ENCODE results near the gene ANKRD27.
"Not testable (repeated sequence)": the region's sequence is repeated elsewhere in the genome, so short reads cannot be mapped to it uniquely, and the experiment has no call there.

The ANKRD27 gene

DNA sequence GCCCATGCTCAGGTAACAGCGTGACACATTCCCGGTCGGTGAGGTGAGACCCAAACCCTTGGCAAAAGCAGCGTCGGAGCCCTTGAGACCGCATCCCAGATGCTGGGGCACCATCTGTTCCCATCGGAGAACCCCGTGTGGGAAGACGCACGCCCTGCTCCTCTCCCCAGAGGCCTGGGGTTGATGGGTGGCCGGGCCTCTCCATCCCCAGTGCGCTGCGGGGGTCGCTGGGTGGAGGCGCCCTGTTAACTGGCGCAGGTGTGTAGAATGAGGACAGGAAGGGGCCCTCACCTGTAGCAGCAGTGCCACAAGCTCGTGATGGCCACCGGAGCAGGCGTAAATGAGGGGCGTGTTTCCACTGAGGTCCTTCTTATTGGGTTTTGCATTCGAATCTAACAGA lies 69.4 kb downstream of the ANKRD27 start:
- no peak for DNase-seq (ENCODE audit: low read depth)

DNA sequence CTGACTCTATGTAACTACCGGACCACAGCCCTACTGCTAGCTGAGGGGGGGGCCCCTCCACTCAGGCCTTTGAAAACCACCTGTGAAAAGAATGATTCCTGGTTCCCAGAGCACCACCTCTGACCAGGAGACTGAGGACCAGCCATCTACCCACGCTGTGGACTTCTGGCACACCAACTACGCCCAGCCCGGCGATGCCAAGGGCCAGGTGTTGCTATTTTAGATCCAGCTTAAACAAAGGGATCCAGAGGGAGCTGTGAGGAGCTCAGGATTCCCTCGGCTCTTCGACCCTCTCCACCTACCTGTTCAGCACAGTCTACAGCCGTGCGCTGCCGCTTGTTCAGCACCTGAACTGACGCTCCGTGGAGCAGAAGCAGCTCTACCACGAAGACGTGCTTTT lies 71.0 kb downstream of the ANKRD27 start:
- DNase-seq (ENCODE audit: low read depth) = no peak

DNA sequence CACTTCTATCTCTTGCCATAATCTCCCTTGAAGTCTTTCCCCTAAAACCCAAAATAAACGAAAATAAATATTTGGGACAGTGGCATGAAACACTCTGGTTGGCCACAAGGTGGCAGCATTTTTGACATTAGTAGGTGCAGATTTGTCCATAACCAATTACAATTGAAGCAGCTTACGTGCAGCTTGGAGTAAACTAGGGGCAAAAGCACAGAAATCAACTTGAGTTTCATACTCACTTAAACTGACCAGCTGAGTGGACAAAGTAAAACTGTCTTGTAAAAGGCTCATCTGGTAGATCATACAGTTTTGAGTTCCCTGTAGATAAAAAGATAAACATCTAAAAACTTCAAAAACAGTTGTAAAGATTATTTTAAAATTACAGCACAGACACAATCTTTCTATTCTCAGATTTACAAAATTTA lies 75.2 kb downstream of the ANKRD27 start:
- DNase-seq (ENCODE audit: low read depth) = peak; percentile 63

DNA sequence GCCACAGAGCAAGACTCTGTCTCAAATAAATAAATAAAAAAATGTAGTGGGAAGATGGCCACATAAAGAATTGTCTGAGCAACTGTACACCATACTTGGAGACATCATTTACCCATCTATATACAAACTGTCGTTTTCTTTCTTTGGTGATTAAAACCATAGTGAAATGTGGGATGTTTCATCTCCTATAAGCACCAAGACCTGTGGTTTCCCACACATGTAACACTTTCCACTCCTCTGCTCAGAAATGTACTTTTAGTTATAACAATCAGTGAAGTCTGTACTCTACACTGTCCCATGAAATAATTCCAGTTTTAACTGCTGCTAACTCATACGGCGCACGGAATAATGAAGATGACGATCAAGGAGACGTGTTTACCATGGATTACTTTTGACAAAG lies 75.7 kb downstream of the ANKRD27 start:
- no peak for DNase-seq (ENCODE audit: low read depth)

DNA sequence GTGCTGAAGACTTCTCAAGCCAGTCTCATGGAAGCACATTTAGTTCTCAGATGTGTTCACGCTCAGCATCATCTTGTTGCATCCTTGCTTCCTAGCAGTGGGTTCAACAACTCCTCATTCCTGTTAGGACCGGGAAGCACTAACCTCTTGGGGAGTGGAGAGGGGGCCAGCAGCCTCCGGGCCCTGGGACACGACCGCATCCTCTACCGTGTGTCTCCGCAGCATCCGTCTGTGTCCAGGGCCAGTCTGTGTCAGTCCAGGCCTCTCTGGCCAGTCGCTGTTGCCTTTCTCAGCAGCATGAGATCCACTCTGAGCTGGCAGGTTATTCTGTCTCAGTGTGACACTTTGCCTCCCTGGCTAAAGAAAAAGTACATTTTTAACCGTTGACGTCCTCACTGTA lies 77.0 kb downstream of the ANKRD27 start:
- no peak for DNase-seq (ENCODE audit: low read depth)

DNA sequence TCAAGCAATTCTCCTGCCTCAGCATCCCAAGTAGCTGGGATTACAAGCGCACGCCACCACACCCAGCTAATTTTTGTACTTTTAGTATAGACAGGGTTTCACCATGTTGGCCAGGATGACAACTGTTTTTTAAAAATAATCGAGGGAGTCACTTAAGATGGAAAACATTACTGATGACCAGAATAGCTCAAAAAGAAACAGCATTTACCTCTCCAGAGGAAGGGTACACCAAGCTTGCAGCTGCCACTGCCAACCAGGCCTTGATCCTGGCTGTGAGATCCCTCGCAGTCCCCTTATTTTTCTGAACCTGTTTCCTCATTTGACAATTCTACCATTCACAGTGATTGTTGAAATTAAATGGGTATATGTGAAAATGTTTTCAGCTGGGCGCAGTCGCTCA lies 79.5 kb downstream of the ANKRD27 start:
- no peak for DNase-seq (ENCODE audit: low read depth)

DNA sequence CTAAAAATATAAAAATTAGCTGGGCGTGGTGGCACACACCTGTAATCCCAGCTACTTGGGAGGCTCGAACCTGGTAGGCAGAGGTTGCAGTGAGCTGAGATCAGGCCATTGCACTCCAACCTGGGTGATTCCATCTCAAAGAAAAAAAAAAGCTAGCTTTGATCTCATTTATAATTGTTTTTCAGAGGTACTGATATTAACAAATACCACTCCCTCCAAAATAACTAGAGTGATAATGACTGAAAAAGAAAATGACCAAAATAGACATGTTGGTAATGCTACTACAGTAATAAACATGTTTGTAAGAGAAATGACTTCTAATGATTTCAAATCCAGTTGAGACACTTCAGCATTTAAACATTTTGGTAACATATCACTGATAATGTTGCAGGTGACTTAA lies 81.0 kb downstream of the ANKRD27 start:
- no peak for DNase-seq (ENCODE audit: low read depth)

DNA sequence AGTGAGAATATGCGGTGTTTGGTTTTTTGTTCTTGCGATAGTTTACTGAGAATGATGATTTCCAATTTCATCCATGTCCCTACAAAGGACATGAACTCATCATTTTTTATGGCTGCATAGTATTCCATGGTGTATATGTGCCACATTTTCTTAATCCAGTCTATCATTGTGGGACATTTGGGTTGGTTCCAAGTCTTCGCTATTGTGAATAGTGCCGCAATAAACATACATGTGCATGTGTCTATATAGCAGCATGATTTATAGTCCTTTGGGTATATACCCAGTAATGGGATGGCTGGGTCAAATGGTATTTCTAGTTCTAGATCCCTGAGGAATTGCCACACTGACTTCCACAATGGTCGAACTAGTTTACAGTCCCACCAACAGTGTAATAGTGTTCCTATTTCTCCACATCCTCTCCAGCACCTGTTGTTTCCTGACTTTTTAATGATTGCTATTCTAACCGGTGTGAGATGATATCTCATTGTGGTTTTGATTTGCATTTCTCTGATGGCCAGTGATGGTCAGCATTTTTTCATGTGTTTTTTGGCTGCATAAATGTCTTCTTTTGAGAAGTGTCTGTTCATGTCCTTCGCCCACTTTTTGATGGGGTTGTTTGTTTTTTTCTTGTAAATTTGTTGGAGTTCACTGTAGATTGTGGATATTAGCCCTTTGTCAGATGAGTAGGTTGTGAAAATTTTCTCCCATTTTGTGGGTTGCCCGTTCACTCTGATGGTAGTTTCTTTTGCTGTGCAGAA lies 87.1 kb downstream of the ANKRD27 start:
- DNase-seq (ENCODE audit: low read depth) = not testable (repeated sequence)

DNA sequence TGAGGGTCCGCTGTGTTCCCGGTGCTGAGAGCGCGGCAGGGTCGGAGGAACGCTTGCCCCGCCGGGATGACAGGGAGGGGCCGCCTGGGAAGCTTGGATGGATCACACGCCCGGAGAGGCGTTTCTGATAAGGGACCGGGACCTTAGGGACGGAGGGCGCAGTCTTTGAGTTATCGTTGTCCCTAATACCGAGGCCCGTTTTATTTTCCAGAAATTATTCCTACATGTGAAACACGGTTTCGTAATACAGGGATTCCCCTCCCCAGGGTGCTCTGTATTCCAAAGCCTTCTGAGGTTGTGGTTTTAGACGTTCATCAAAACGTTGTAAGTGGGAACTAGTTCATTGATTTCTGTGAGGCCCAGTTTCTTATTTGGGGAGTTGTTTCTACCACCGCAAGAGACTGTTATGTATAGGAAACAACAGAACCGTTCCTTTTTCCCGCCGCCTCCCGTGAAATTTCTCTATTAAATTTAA lies 93.2 kb downstream of the ANKRD27 start:
- peak; percentile 72 for DNase-seq (ENCODE audit: low read depth)

DNA sequence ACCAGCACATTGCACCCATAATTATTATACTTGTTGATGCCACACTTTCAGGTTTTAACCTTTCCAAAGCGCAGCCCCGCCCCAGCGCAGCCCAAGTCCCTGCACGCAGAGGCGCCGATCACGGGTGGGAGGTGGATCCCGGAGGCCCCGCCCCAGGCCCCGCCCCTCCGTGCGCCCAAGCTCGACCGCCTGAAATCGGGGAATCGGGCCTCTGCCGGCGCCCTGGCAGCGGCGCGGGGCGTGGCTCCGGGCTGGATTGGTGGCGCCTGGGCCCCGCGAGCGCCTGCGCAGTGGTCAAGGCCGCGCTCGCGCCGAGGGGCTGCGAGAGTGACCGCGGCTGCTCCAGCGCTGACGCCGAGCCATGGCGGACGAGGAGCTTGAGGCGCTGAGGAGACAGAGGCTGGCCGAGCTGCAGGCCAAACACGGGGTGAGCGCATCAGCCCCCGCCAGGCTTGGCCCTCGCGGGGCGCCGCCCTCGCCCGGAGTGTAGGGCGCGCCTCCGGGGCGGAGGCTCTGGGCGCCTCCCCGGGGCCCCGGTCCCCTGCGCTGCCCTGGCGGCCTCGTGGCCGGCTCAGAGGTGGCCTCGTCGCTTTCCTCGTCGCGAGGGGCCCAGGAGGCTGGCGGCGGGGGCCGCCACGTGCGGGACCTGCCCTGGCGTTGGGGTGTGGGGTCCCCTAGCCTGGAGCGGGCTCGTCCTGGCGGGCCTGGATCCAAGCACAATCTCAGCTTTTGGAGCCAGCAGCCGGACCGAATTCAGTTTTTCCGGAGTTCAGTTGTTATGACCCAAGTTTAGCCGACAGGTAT lies 93.9 kb downstream of the ANKRD27 start, which contains the start of gene PDCD5:
Gene PDCD5, plus strand, starts transcription at position 290 of the 804 bp plus-strand sequence. Its CDS starts 72 bp downstream, at position 362.
- DNase-seq (ENCODE audit: low read depth) = peak; percentile 89

DNA sequence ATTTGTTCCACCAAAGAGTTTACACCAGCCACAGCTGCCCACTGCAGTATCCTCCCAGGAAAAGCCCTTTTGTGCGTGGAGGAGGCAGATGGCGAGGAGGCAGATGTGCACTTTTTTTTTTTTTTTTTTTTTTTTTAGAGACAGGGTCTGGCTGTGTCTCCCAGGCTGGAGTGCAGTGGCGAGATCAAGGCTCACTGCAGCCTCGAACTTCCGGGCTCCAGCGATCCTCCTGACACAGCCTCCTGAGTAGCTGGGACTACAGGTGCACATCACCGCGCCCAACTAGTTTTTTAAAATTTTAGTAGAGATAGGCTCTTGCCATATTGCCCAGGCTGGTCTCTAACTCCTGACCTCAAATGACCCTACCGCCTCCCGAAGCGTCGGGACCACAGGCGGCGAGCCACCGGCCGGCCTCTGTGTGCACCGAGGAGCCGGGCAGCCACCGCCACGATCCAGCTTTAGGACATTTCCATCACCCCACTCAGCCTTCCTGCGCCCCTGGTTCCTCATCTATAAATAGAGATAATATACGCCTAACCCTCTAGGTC lies 94.6 kb downstream of the ANKRD27 start:
- DNase-seq (ENCODE audit: low read depth) = no peak

DNA sequence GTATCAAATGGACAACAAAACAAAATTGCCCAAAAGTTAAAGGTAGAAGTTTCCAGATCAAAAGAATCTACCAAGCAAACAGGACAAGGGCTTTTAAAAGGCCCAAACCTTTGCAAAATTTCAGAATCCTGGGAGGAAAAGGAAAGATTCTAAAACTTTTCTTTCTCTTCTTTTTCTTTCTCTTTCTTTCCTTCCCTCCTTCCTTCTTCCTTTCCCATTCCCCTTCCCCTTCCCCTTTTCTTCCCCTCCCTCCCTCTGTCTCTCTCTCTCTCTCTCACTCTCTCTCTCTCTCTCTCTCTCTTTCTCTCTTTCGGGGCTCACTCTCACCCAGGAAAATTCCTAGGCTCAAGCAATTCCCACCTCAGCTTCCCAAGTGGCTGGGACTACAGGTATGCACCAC lies 98.2 kb downstream of the ANKRD27 start:
- DNase-seq (ENCODE audit: low read depth) = no peak

DNA sequence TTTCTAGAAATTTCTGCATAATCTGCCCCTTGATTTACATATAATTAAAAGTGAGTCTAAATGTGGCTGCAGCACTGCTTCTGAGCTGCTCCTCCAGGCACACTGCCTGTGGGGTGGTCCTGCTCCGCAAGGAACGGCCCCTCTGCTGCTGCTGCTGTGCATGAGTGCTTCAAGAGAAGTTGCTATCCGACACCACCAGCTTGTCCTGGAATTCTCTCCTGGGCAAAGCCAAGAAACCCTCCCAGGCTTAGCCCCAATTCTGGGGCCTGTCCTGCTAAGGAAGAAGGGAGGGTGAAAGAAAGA lies 101.5 kb downstream of the ANKRD27 start:
- no peak for DNase-seq (ENCODE audit: low read depth)

DNA sequence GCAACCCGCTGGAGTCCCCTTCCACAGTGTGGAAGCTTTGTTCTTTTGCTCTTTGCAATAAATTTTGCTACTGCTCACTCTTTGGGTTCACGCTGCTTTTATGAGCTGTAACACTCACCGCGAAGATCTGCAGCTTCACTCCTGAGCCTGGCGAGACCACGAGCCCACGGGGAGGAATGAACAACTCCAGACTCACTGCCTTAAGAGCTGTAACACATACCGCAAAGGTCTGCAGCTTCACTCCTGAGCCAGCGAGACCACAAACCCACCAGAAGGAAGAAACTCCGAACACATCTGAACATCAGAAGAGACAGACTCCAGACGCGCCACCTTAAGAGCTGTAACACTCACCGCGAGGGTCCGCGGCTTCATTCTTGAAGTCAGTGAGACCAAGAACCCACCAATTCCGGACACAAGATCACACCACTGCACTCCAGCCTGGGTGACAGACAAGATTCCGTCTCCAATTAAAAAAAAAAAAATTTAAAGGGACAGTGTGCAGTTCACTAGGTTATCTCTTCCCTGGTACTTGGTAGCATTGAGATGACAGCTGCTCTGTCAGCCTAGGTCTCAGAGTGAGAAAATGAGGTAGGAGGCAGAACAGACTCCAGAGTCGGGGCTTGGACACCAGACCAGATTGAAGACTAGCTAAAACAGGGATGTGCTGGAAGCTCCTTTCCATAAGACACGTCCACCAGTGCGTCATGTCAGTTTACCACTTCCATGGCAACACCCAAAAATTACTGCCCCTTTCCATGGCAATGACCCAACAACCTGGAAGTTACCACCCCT lies 102.1 kb downstream of the ANKRD27 start:
- DNase-seq (ENCODE audit: low read depth) = not testable (repeated sequence)

DNA sequence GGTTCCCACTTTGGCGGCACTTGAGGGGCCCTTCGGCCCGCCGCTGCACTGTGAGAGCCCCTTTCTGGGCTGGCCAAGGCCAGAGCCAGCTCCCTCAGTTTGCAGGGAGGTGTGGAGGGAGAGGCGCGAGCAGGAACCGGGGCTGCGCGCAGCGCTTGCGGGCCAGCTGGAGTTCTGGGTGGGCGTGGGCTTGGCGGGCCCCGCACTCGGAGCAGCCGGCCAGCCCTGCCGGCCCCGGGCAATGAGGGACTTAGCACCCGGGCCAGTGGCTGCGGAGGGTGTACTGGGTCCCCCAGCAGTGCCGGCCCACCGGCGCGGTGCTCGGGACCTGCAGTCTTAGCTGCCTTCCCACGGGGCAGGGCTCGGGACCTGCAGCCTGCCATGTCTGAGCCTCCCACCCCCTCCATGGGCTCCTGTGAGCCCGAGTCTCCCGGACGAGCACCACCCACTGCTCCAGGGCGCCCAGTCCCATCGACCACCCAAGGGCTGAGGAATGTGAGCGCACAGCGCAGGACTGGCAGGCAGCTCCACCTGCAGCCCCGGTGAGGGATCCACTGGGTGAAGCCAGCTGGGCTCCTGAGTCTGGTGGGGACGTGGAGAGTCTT lies 103.4 kb downstream of the ANKRD27 start:
- DNase-seq (ENCODE audit: low read depth) = not testable (repeated sequence)

DNA sequence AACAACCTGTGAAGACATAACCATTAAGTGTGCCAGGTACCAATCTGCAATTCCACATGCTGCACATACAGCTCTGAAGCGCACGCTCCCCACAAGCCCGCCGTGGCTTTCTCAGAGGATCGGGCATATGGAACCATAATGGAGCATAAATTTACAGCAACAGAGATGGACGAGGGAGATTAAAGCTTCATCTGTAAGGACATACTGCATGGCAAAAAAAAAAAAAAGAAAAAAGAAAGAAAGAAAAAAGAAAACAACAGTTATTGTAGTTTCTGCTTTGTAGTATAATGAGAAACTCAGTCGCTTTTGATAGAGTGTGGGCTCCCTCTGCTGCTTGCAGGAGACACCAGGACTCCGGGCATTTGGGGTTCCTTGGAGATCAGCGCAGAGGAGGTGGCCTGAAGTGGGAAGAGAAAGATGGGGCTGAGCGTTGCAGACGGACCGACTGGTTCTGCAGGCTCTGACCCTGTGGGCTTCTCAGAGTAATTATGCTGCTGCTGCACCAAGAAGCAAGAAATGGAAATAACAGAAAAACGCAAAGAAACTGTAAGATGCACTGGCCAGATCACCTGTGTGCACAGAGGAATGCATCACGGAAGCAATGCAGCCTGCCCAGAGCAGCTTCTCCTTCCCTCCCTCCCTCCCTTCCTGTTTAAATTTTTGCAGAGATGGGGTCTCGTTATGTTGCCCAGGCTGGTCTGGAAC lies 104.7 kb downstream of the ANKRD27 start:
- peak; percentile 55 for DNase-seq (ENCODE audit: low read depth)

DNA sequence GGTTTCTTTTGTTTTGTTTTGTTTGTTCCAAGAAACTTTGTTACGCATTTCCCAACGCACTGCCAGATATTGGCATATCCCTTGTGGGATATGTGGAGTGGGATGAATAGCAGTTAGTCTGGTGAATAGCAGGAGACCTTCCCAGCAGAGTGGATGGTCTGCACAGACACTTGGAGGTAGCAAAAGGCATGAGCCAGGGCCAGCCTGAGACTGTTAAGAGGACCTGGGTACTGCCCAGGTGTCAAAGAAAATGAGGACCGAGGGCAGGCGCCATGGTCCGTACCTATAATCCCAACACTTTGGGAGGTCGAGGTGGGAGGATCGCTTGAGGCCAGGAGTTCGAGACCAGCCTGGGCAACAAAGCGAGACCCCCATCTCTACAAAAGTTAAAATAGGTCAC lies 107.5 kb downstream of the ANKRD27 start:
- no peak for DNase-seq (ENCODE audit: low read depth)

DNA sequence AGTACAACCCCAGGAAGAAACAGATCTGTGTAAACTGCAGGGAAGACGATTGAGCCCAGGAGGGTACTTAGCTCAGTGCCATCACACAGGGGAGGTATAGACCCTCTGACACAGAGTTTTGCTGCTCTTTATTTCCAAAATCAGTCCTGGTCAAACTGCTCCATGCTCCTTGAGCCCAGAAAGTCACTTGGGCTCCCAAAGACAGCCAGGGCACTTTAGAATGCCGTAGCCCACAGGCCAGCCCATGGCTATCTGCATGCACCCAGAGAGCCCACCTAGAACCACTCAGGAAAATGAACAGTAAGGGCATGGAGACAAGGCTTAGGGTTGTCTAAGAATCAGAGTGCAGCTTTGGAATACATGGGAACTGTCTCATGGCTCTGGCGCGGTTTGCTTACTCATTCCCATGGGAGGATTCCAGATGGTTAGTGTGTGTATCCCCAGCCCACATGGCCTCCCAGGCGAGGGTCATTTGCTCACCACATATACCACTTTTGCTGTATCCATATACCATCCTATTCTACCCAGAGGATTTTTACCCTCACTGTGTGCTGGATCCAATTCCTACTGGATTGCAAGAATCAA lies 108.6 kb downstream of the ANKRD27 start:
- peak; percentile 60 for DNase-seq (ENCODE audit: low read depth)

DNA sequence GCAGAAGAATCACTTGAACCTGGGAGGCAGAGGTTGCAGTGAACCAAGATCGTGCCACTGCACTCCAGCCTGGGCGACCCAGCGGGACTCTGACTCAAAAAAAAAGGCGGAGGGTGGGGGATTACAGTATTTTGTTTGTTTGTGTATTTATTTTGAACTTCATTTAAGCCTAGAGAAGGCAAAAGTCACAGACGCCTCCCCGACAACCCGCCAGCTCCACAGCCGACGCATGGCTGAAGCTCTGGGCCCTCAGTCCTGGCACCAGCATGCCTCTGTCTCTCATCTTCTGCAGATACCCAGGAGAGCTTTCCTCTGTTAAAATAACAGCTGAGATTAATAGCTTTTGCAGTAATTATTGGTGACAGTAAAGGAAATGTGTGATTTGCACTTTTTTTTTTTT lies 111.2 kb downstream of the ANKRD27 start:
- DNase-seq (ENCODE audit: low read depth) = no peak

DNA sequence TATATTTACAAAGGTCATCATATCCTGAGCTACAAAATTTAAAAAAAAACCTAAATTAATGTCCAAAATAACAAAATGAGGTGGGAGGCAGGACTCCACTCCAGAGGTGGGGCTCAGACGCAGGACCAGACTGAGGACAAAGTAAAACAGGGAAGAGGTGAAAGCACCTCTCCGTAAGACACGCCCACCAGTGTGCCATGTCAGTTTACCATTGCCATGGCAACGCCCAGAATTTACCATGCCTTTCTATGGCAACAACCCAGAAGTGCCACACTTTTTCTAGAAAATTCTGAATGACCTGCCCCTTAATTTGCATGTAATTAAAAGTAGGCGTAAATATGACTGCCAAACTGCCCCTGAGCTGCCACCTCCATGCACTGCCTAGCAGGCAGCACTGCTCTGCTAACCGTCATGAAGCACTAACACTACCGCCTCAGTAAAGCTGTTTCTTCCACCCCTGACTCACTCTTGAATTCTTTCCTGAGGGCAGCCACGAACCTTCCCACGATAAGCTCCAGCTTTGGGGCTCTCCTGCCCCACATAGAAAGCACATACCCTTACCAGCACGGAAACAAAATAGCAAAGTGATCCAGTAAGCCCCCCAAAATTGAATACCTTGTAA lies 116.3 kb downstream of the ANKRD27 start:
- peak; percentile 13 for DNase-seq (ENCODE audit: low read depth)
